Peyer's patch (tissue), 4 donors: ENCODE data around the gene MAN2A1.

ENCODE experiments used
- POLR2A ChIP-seq, 2 donors: fragments of 450-650 bp; IDR thresholded peaks; one replicate each; pipeline ENCODE4 v1.5.1; 2017; ENCODE audit warnings: antibody characterized with exemption in 2 of 2, mild to moderate bottlenecking in 2 of 2, moderate library complexity in 2 of 2
- TF ChIP-seq, protein P1 (sequence below), 6 experiments: fragments of 450-650 bp in 4 of 6; fragments of 200-600 bp in 2 of 6; sonication (generic) in 1 of 6; IDR thresholded peaks; one replicate each; pipeline ENCODE4 v1.5.1; 2017 to 2019; ENCODE audit warnings: antibody characterized with exemption in 6 of 6, mild to moderate bottlenecking in 3 of 6, moderate library complexity in 1 of 6

DNA sequence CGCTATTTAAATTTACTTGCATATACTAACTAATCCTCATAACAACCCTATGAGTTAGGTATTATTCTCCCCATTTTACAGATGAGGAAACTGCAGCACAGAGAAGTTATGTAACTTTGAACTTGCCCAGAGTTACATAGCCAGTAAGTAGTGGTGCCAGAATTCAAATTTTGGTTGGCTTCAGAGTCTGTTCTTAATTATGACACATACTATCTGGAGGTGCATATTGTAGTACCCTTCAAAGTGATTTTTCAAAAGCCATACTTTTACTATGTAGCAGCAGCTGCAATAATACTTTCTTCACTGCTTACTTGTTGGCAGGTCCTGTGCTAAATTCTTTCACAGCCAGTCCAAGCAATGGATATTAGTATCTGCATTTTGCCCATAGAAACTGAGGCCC is 16.4 kb downstream of the MAN2A1 start:
- TF ChIP-seq, protein P1, sequence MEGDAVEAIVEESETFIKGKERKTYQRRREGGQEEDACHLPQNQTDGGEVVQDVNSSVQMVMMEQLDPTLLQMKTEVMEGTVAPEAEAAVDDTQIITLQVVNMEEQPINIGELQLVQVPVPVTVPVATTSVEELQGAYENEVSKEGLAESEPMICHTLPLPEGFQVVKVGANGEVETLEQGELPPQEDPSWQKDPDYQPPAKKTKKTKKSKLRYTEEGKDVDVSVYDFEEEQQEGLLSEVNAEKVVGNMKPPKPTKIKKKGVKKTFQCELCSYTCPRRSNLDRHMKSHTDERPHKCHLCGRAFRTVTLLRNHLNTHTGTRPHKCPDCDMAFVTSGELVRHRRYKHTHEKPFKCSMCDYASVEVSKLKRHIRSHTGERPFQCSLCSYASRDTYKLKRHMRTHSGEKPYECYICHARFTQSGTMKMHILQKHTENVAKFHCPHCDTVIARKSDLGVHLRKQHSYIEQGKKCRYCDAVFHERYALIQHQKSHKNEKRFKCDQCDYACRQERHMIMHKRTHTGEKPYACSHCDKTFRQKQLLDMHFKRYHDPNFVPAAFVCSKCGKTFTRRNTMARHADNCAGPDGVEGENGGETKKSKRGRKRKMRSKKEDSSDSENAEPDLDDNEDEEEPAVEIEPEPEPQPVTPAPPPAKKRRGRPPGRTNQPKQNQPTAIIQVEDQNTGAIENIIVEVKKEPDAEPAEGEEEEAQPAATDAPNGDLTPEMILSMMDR (IDR thresholded peaks at IDR 0.05) = no peak
- no peak for TF ChIP-seq POLR2A (IDR thresholded peaks at IDR 0.05)
